AG09319 (cell line): ENCODE data around the gene EIF2B5.

ENCODE experiments used
- DNase-seq: peaks from one replicate; pipeline ENCODE4 v3.0.0-alpha.2; 2010; ENCODE audit warnings: low read depth; ENCODE audit errors: extremely low read depth
- TF ChIP-seq, protein P1 (sequence below): IDR thresholded peaks from 2 replicates; pipeline ENCODE4 v1.5.1; 2011; ENCODE audit warnings: low read depth, mild to moderate bottlenecking, inconsistent platforms, low read length, moderate library complexity

The EIF2B5 gene

GRCh38 chr3:184135149-184135910 lies at the start of gene EIF2B5:
Gene EIF2B5, plus strand, starts transcription at chr3:184135358. Its CDS starts 28 bp downstream, at chr3:184135386.
- DNase-seq = peak; percentile 86
- TF ChIP-seq, protein P1, sequence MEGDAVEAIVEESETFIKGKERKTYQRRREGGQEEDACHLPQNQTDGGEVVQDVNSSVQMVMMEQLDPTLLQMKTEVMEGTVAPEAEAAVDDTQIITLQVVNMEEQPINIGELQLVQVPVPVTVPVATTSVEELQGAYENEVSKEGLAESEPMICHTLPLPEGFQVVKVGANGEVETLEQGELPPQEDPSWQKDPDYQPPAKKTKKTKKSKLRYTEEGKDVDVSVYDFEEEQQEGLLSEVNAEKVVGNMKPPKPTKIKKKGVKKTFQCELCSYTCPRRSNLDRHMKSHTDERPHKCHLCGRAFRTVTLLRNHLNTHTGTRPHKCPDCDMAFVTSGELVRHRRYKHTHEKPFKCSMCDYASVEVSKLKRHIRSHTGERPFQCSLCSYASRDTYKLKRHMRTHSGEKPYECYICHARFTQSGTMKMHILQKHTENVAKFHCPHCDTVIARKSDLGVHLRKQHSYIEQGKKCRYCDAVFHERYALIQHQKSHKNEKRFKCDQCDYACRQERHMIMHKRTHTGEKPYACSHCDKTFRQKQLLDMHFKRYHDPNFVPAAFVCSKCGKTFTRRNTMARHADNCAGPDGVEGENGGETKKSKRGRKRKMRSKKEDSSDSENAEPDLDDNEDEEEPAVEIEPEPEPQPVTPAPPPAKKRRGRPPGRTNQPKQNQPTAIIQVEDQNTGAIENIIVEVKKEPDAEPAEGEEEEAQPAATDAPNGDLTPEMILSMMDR = peak; percentile 45

GRCh38 chr3:184085389-184085852 lies 49.7 kb upstream of the EIF2B5 start:
- no peak for DNase-seq
- TF ChIP-seq, protein P1 = no peak

- TF ChIP-seq, protein P1 = no peak
- DNase-seq = no peak
Observed at GRCh38 chr3:184092199-184092598, 43.0 kb upstream of the EIF2B5 start.

- no peak for DNase-seq
- TF ChIP-seq, protein P1 = no peak
Observed at GRCh38 chr3:184096811-184097383, 38.3 kb upstream of the EIF2B5 start, which contains the start of gene HTR3E. Gene HTR3E, plus strand, starts transcription at chr3:184097064. Its CDS starts 466 bp downstream, at chr3:184097530.

DNA sequence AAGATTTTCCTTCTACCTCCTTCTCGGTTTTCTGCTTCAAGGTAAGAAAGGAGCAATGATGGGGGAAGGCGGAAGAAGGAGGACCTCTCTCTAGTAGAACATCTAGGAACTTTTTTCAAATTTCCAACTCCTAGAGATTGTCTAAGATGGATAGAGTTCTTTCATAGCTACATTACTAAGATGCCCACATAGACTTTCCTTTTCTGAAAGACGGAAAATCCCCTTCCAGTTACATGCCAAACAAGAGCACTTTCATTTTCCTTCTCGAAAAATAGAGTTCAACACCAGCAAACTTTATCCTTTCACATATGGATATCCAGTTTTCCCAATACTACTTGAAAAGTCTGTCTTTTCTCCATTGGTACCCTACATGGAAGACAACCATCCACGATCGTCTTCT lies 37.6 kb upstream of the EIF2B5 start:
- DNase-seq = no peak
- TF ChIP-seq, protein P1 = no peak

DNA sequence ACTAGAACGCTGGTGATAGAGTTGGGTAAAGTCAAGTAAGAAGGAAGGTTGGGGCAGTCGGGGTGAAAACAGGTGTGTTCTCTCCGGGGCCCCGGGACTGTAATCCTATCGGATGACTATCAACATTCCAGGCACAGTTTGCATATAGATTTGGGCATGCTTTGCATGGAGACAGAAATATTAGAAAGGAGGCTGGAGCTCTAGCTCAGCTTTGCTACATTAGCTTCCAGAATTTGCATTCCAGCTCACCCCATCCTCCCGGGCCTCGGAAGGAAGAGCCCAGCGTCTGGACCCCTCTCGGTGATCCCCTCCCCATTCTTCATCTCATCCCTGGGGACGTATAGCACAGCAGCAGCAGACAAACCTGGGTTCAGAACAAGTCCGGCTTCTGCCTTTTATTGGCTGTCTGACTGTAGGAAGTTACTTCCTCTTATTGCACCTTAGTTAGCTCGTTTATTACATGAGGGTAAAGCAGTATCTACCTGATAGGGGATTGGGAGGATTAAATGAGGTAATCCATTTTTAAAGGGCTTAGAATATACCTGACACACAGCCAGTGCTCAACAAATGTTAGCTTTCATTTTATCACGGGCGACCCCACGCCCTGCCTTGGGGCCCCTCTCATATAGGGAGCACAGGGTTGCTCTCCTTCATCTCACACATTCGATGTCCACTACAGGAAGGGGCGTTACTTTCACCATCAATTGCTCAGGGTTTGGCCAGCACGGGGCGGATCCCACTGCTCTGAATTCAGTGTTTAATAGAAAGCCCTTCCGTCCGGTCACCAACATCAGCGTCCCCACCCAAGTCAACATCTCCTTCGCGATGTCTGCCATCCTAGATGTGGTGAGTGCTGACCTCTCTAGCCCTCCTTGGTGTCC lies 35.1 kb upstream of the EIF2B5 start:
- no peak for DNase-seq
- TF ChIP-seq, protein P1 = no peak
